ENCODE measurements around the gene ZNF14. TPM values are rescaled to one million over a fixed set of nuclear protein-coding genes. Genes with fewer than 3 reads are reported as not detected.
A peak's percentile ranks its signal among the peaks of the same experiment; 100 is the strongest.

ZNF14 gene
- total and polyA plus RNA-seq, 2 of the 13 experiments (the other 11 are each of a cell fraction or from before 2014, with no cell fraction given) = 1.9 to 6.2 TPM

GRCh38 chr19:19732579-19733501 lies at the start of gene ZNF14 (continued):
- TF ChIP-seq IKZF4 (CRISPR knock-in tag; IDR thresholded peaks at IDR 0.05; ENCODE audit: borderline replicate concordance, low read depth, not compliant biosample characterization) (peak; percentile 75), ZNF704 (CRISPR knock-in tag; IDR thresholded peaks at IDR 0.05; ENCODE audit: borderline replicate concordance) (no peak), ZNF567 (CRISPR knock-in tag; IDR thresholded peaks at IDR 0.05; ENCODE audit: borderline replicate concordance) (no peak; the same call in 1 of the 2 replicates), MYPOP (CRISPR knock-in tag; IDR thresholded peaks at IDR 0.05) (peak; percentile 80; the same call in 1 of the 2 replicates), TFDP2 (CRISPR knock-in tag; IDR thresholded peaks at IDR 0.05) (peak; percentile 41; the same call in 1 of the 2 replicates), YY1 (IDR thresholded peaks at IDR 0.05; ENCODE audit: insufficient read depth, insufficient replicate concordance, low read depth, low read length) (peak; percentile 87), MAX (IDR thresholded peaks at IDR 0.05) (peak; percentile 59; the same call in 1 of the 2 replicates), ZNF768 (CRISPR knock-in tag; IDR thresholded peaks at IDR 0.05) (peak; percentile 38; the same call in 1 of the 2 replicates), ZSCAN25 (CRISPR knock-in tag; IDR thresholded peaks at IDR 0.05) (0 out of 2 replicates have a peak, but pooled peaks have one; percentile 32), ZNF766 (CRISPR knock-in tag; IDR thresholded peaks at IDR 0.05; ENCODE audit: borderline replicate concordance) (peak; percentile 80; the same call in 1 of the 2 replicates), ZNF350 (CRISPR knock-in tag; IDR thresholded peaks at IDR 0.05; ENCODE audit: borderline replicate concordance, low read depth) (0 out of 2 replicates have a peak, but pooled peaks have one; percentile 12), ZSCAN20 (CRISPR knock-in tag; IDR thresholded peaks at IDR 0.05; ENCODE audit: borderline replicate concordance) (0 out of 2 replicates have a peak, but pooled peaks have one; percentile 69), ZNF562 (CRISPR knock-in tag; IDR thresholded peaks at IDR 0.05; ENCODE audit: borderline replicate concordance) (no peak), BCL6 (CRISPR knock-in tag; IDR thresholded peaks at IDR 0.05) (no peak), RAD51 (IDR thresholded peaks at IDR 0.05; ENCODE audit: borderline replicate concordance) (no peak), ZNF678 (CRISPR knock-in tag; IDR thresholded peaks at IDR 0.05) (no peak), HNF1B (CRISPR knock-in tag; IDR thresholded peaks at IDR 0.05) (no peak), ISX (CRISPR knock-in tag; conservative IDR thresholded peaks at IDR 0.05) (no peak), ELK4 (CRISPR knock-in tag; IDR thresholded peaks at IDR 0.05; ENCODE audit: borderline replicate concordance) (no peak), GATAD1 (CRISPR knock-in tag; IDR thresholded peaks at IDR 0.05) (peak; percentile 66)
